Middle frontal gyrus (tissue), 1 donor: Measurements from ENCODE around the gene ITPR1.

Source experiments
- DNase-seq: peaks from one replicate; pipeline ENCODE4 v3.0.0-alpha.2; 2015; ENCODE audit warnings: low spot score; ENCODE audit errors: extremely low spot score

Gene ITPR1

GRCh38 chr3:4529876-4530588 is 36.9 kb downstream of the ITPR1 start:
- DNase-seq = no peak

GRCh38 chr3:4531478-4532025 is 38.4 kb downstream of the ITPR1 start:
- no peak for DNase-seq

DNA sequence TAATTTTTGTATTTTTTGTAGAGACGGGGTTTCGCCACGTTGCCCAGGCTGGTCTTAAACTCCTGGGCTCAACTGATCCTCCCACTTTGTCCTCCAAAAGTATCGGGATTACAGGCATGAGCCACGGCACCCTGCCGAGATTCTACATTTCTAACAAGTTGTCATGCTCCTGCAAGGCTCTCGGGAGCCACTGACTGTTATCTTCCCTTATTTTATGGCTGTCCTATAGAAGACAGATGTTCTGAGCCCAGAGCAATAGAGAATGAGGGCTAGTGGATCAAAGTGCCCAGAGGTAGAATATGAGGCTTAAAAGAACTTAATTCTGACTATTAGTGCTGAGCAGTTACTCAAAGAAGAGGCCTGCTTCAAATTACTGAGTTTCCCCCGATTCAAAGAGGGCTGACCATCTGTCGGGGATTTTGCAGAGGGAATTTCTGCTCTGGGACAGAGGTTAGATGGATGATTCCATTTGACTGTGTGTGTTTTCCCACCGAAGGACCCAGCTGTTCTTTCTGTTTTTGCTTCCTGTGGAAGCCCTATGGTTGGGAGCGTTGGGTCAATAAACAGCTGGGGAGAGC is 39.5 kb downstream of the ITPR1 start:
- DNase-seq = no peak

DNA sequence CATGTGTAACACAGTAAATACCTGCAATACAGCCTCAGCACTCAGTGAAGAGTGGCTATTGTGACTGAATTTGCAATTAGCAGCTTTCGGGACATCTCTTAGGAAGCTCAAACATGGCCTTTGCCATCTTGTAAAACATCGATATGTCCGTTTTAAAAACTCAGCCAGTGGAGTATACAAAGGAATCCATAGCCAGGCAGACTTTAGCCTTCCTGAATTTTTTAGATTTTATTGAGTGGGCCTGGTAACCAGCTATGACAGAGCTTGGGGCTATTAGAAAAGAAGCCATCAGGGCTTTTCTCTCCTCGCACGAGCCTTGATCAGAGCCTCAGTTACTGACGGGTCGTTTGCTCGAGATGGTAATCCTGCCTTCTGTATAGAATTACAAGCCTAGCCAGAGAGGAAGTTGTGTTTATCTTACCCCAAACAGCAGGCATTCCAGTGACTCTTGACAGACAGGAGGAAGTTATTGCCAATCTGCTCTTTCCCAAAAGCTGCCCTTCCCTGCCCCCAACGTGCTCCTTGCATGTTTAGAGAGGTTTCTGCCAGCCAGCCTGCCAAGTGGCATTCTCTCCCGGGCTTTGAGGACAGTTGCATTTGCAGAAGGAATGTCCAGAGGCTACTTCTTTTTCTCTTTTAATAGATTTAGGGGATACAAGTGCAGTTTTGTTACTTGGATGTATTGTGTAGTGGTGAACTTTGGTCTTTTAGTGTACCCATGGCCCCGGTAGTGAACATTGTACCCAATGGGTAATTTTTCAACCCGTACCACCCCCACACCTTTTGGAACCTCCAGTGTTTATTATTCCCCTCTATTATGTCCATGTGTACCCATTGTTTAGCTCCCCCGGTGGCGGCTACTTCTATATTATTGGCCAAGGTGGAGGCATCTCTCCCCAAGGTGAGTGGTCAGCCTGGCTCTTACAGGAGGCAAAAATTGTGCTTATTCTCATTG is 40.6 kb downstream of the ITPR1 start:
- DNase-seq = no peak

DNA sequence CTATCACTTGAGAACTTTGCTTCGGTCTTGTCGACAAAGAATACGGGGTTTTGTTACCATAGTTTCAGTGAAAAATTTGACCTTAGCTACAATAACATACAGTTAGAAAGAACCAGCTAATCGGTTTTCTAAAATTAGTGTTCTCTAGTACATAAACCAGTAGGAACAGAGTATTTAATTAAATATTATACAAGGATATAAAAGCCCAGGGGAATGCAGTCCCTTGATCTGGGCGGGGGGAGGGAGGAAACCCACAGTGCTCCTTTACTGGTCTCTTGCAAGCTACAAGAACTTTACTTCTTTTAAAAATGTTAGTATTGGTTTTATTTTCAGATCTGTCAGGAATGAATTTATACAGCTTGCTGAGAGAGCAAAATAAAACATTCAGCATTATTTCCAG is 41.8 kb downstream of the ITPR1 start:
- no peak for DNase-seq

- DNase-seq = no peak
Measured at GRCh38 chr3:4536260-4536659, 43.1 kb downstream of the ITPR1 start.

- no peak for DNase-seq
Measured at GRCh38 chr3:4540267-4540666, 47.1 kb downstream of the ITPR1 start.

DNA sequence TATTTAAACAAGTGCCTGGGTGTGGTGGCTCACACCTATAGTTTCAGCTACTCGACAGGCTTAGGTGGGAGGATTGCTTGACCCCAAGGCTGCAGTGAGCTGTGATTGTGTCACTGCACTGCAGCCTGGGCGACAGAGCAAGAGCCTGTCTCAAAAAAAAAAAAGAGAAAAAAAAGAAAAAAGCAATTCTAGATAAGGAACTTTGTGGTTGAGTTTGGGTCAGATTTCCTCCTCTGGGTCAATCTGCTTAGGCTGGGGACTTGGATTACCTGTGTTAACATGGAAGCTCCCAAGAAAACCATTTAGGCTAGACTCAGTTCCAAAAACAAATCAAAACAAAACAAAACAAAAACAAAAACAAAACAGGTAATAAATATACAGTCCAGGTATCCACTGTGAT is 50.0 kb downstream of the ITPR1 start:
- no peak for DNase-seq

DNA sequence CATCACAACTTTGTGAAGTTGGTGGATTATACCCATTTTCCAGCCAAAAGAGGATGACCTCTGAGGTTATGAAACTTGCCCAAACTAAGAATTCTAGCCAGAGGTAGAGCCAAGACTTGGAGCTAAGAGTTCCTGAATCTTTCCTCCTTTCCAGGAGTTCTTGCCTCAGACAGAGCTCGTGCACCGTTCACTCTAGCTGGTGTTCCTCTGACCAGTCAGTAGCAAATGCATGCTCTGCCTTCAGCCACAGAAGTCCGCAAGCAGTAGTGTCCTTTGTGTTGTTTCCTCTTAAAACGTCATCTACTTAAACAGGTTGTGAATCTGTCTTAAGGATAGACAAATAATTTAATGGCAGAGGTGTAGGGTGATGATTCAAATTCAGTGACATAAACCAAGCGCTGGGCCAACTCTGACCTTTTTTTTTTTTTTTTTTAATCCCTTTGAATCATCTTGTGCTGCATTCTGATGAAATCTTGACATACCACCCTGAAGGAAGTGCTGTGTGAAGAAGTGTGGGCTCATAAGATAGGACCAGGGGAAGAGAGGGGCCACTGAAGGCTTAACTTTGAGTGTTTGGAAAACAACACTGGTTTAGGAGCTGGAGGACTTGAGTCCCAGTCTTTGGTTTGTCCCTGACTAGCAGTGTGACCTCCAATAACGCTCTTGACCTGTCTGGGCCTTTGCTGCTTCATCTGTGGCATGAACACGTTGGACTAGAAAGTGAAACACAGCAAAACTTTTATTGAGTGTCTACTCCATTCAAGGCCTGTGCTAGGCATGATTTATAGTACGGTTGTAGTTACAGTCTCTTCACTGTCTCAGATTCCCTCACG is 53.4 kb downstream of the ITPR1 start:
- DNase-seq = no peak

- no peak for DNase-seq
Measured at GRCh38 chr3:4547799-4548198, 54.7 kb downstream of the ITPR1 start.

- DNase-seq = no peak
Measured at GRCh38 chr3:4548356-4548755, 55.2 kb downstream of the ITPR1 start.

DNA sequence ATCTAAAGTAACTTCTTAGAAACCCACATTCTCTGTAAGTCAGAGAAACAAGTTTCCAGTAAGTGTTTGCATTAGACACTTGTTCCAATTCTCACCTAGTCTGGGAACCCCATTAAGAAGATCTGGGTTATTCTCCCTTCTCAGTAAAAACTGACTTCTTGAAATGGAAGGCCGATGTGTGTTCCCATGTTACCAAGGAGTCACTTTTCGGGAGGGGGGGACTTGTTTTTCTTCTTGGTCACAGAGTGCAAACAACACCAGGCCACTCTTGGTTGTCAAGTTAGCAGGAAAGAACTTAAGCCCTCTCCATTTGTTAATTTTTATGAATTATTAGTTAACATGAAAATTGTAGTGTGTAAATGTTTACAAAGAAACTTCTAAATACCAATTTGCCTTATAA is 55.6 kb downstream of the ITPR1 start:
- DNase-seq = no peak

- no peak for DNase-seq
Measured at GRCh38 chr3:4549896-4550295, 56.7 kb downstream of the ITPR1 start.

GRCh38 chr3:4551051-4551711 is 58.0 kb downstream of the ITPR1 start:
- no peak for DNase-seq

- no peak for DNase-seq
Measured at GRCh38 chr3:4551794-4552442, 58.8 kb downstream of the ITPR1 start.

- DNase-seq = no peak
Measured at GRCh38 chr3:4552811-4553210, 59.7 kb downstream of the ITPR1 start.

- no peak for DNase-seq
Measured at GRCh38 chr3:4561661-4562060, 68.5 kb downstream of the ITPR1 start.

GRCh38 chr3:4562595-4562994 is 69.4 kb downstream of the ITPR1 start:
- DNase-seq = no peak

DNA sequence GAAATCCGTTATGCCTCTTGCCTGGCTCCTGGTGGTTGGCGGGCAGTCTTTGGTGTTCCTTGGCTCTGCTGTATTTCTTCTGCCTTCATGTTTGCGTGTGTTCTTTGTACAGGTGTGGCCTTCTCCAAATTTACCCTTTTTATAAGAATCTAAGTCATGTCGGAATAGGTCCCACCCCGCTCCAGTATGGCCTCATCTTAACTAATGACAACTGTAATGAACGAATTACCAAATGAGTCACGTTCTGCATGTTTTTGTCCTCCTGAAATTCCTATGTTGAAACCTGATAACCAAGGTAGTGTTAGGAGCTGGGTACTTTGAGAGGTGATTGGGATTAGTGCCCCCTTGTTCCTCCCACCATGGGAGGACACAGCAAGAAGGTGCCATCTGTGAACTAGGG is 71.1 kb downstream of the ITPR1 start:
- no peak for DNase-seq
